H54 (cell line): ENCODE results near the gene AKT3.

ENCODE experiments used
- DNase-seq: peaks from one replicate; pipeline ENCODE4 v3.0.0; 2011; ENCODE audit warnings: low spot score, mixed read lengths; ENCODE audit not compliant: insufficient read length
- FAIRE-seq: peaks from 3 replicates; lab custom pipeline; 2011; peaks lifted over from hg19 to GRCh38; lab: Jason Lieb, UNC
- POLR2A ChIP-seq: IDR thresholded peaks from 2 replicates; pipeline ENCODE4 v1.6.1; 2011; ENCODE audit warnings: low read depth, mild to moderate bottlenecking, low read length

The AKT3 gene

GRCh38 chr1:243473227-243474135 lies 376.6 kb downstream of the AKT3 start:
- FAIRE-seq: no peak
- DNase-seq: no peak
- no peak for TF ChIP-seq POLR2A

GRCh38 chr1:243471754-243472745 lies 378.0 kb downstream of the AKT3 start:
- peak; percentile 36 for FAIRE-seq
- DNase-seq: no peak
- TF ChIP-seq POLR2A: no peak

GRCh38 chr1:243471026-243471685 lies 378.9 kb downstream of the AKT3 start:
- DNase-seq (no peak), FAIRE-seq (no peak)
- TF ChIP-seq POLR2A: no peak

GRCh38 chr1:243470502-243470901 lies 379.5 kb downstream of the AKT3 start:
- no peak for DNase-seq
- no peak for TF ChIP-seq POLR2A

GRCh38 chr1:243469497-243469896 lies 380.5 kb downstream of the AKT3 start:
- no peak for TF ChIP-seq POLR2A
- FAIRE-seq (no peak), DNase-seq (no peak)

More at GRCh38 chr1:243470502-243470901, 379.5 kb downstream of the AKT3 start:
- FAIRE-seq: no peak

GRCh38 chr1:243465738-243466137 lies 384.3 kb downstream of the AKT3 start:
- DNase-seq: no peak
- no peak for TF ChIP-seq POLR2A
- no peak for FAIRE-seq

- FAIRE-seq (no peak), DNase-seq (no peak)
- no peak for TF ChIP-seq POLR2A
Observed at GRCh38 chr1:243465081-243465480, 385.0 kb downstream of the AKT3 start.

GRCh38 chr1:243462929-243463697 lies 386.9 kb downstream of the AKT3 start:
- TF ChIP-seq POLR2A: no peak
- DNase-seq (no peak), FAIRE-seq (no peak)

GRCh38 chr1:243461700-243462099 lies 388.3 kb downstream of the AKT3 start:
- no peak for FAIRE-seq
- DNase-seq: no peak
- no peak for TF ChIP-seq POLR2A

GRCh38 chr1:243459059-243459458 lies 391.0 kb downstream of the AKT3 start:
- DNase-seq (no peak), FAIRE-seq (no peak)
- TF ChIP-seq POLR2A: no peak

- FAIRE-seq: no peak
- TF ChIP-seq POLR2A: no peak
- DNase-seq: no peak
Observed at GRCh38 chr1:243457363-243457982, 392.6 kb downstream of the AKT3 start.
